Esophagus muscularis mucosa (tissue), 4 donors: ENCODE data around the gene ADAMTS2.

Experiments used
- CTCF ChIP-seq, 3 experiments: fragments of 200-600 bp in 2 of 3; fragments of 450-650 bp in 1 of 3; sonication (generic) in 2 of 3; IDR thresholded peaks; one replicate each; pipeline ENCODE4 v1.5.1; 2017 to 2019; ENCODE audit warnings: antibody characterized with exemption in 3 of 3, mild to moderate bottlenecking in 2 of 3, moderate library complexity in 1 of 3
- EP300 ChIP-seq: sonication (generic); formaldehyde crosslinking; IDR thresholded peaks from one replicate; pipeline ENCODE4 v1.6.1; 2017; ENCODE audit warnings: antibody characterized with exemption
- POLR2A ChIP-seq: fragments of 450-650 bp; IDR thresholded peaks from one replicate; pipeline ENCODE4 v1.6.1; 2017; ENCODE audit warnings: antibody characterized with exemption, moderate library complexity, mild to moderate bottlenecking, low read depth
- POLR2AphosphoS5 ChIP-seq, 2 donors: sonication (generic); formaldehyde crosslinking; IDR thresholded peaks; one replicate each; pipeline ENCODE4 v1.6.1; 2017; ENCODE audit warnings: antibody characterized with exemption in 2 of 2

- TF ChIP-seq CTCF (IDR thresholded peaks at IDR 0.05) (no peak), POLR2AphosphoS5 (IDR thresholded peaks at IDR 0.05) (no peak), POLR2A (no peak), EP300 (no peak)
Observed at GRCh38 chr5:179304871-179305270, 40.4 kb downstream of the ADAMTS2 start.
